ENCODE data around the gene NOL9. TPM values are rescaled to one million over a fixed set of nuclear protein-coding genes. Genes with fewer than 3 reads are reported as not detected.
A peak's percentile ranks its signal among the peaks of the same experiment; 100 is the strongest.

The NOL9 gene
- polyA plus RNA-seq, 1 donor = 12.6 TPM

DNA sequence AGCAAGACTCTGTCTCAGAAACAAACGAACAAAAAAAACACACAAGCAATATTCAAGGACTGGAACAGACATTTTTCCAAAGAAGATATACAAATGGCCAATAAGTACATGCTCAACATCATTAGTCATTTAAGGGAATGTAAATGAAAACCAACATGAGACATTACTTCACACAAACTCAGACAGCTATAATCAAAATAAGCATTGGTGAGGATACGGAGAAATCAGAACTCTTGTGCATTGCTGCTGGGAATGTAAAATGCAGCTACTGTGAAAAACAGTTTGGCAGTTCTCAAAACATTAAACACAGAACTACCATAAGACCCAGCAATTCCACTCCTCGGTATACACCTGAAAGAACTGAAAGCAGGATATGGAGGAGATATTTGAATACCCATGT, 15.4 kb downstream of the NOL9 start:
- peaks cover 39% of the 10 kb centered on the region for H3K36me3 ChIP-seq (ENCODE audit: control insufficient read depth, insufficient read depth, low read length)
- no CpG with 5 or more reads among the region's 3 CpGs for WGBS (ENCODE audit: insufficient coverage, low lambda C conversion rate)
- H3K9me3 ChIP-seq (ENCODE audit: control insufficient read depth, low read depth, low read length) = no peaks in the 10 kb centered on the region

DNA sequence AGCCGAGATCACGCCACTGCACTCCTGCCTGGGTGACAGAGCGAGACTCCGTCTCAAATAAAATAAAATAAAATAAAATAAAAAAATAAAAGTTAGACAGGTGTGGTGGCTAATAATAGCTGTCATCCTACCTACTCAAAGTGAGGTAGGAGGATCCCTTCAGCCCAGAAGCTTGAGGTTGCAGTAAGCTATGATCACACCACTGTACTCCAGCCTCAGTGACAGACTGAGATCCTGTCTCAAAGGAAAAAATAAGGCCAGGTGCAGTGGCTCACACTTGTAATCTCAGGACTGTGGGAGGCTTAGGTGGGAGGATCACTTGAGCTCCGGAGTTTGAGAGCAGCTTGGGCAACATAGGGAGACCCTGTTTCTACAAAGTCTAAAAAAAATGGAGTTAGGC, 18.0 kb downstream of the NOL9 start:
- DNase-seq = no peak
- Histone ChIP-seq H3K9me3 (ENCODE audit: control insufficient read depth, low read depth, low read length) (no peaks in the 10 kb centered on the region), H3K27me3 (ENCODE audit: control insufficient read depth, insufficient read depth, low read length) (no peaks in the 10 kb centered on the region), H3K27ac (ENCODE audit: low read length) (no peak overlapping the region), H3K4me3 (ENCODE audit: low read length) (no peak overlapping the region), H3K4me1 (ENCODE audit: control insufficient read depth, insufficient read depth, low read length) (no peaks in the 10 kb centered on the region), H3K36me3 (ENCODE audit: control insufficient read depth, insufficient read depth, low read length) (peaks cover 50% of the 10 kb centered on the region)
- WGBS (ENCODE audit: insufficient coverage, low lambda C conversion rate) = no CpG with 5 or more reads among the region's 5 CpGs

More for the DNA sequence above, 15.4 kb downstream of the NOL9 start:
- H3K27me3 ChIP-seq (ENCODE audit: control insufficient read depth, insufficient read depth, low read length) = no peaks in the 10 kb centered on the region
- DNase-seq = no peak
- H3K4me3 ChIP-seq (ENCODE audit: low read length) = no peak overlapping the region
- no peak overlapping the region for H3K27ac ChIP-seq (ENCODE audit: low read length)
- no peaks in the 10 kb centered on the region for H3K4me1 ChIP-seq (ENCODE audit: control insufficient read depth, insufficient read depth, low read length)

DNA sequence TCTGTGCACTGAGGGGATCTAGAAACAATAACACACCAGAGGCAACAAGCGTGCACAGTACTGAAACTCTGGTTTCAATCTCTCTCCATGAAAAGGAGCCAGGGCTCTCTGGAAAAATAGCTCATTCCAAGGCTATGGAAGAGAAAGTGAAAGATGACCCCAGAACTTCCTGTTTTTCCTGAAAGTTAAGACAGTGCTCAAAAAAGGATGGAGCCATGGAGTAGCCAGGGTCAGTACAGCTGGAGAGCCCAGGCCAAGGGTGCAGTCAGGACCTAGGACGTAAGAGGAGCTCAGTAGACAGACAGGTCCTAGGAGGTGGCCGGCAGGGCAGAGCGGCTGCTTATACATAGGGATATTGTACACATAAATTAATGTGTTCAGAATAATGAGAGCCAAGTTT, 19.1 kb downstream of the NOL9 start:
- Histone ChIP-seq H3K4me3 (ENCODE audit: low read length) (no peak overlapping the region), H3K4me1 (ENCODE audit: control insufficient read depth, insufficient read depth, low read length) (no peaks in the 10 kb centered on the region), H3K27ac (ENCODE audit: low read length) (no peak overlapping the region), H3K36me3 (ENCODE audit: control insufficient read depth, insufficient read depth, low read length) (peaks cover 50% of the 10 kb centered on the region), H3K9me3 (ENCODE audit: control insufficient read depth, low read depth, low read length) (no peaks in the 10 kb centered on the region), H3K27me3 (ENCODE audit: control insufficient read depth, insufficient read depth, low read length) (no peaks in the 10 kb centered on the region)
- no CpG with 5 or more reads among the region's 4 CpGs for WGBS (ENCODE audit: insufficient coverage, low lambda C conversion rate)
- no peak for DNase-seq

DNA sequence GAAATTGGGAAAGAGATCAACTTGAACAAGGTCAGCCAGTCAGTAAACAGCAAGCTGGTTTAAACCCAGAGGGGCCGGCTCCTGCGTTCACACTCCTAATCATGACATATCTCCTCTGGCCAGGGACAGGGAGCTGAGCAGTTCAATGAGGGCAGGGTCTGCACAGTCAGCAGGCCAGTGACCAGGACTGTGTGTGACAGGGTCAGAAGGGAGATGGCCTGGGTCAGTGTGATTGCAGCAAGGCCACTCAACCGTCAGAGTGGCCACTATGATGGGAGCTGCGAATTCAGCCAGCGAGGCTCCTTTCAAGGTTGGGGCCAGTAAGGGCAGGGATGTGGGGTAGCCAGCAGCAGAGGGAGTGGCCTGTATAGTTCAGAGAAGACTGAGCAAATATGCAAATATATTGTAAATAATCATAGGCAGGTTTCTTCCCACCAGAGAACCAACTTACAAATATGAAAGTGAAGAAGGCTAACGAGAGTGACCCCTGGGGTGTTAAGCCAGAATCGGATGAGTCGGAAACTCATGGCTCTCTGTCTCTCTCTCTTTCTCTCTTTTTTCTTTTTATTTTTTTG, 20.0 kb downstream of the NOL9 start:
- Histone ChIP-seq H3K4me3 (ENCODE audit: low read length) (no peak overlapping the region), H3K27me3 (ENCODE audit: control insufficient read depth, insufficient read depth, low read length) (no peaks in the 10 kb centered on the region), H3K4me1 (ENCODE audit: control insufficient read depth, insufficient read depth, low read length) (no peaks in the 10 kb centered on the region), H3K27ac (ENCODE audit: low read length) (no peak overlapping the region), H3K36me3 (ENCODE audit: control insufficient read depth, insufficient read depth, low read length) (peaks cover 48% of the 10 kb centered on the region), H3K9me3 (ENCODE audit: control insufficient read depth, low read depth, low read length) (no peaks in the 10 kb centered on the region)
- 80% methylated on average over 1 of the region's 8 CpGs for WGBS (ENCODE audit: insufficient coverage, low lambda C conversion rate)
- DNase-seq = no peak

DNA sequence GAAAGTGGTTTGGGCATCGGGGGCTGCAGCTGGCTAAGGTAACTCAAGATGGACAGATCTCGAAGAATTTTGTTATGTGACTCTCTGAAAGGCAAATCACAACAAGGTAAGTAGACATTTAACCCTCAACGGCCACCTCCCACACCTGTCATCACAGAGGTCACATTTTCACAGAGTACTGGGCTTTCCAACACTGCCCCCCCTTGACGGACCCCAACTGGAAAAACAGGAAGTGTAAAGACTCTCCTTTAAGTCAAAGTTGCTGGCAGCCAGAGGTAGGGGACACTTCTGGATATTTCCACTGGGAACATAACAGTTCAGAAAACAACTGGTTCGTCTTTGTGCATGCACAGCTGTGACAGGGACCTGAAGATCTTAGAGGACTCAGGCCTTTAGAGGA, 22.3 kb downstream of the NOL9 start:
- no CpG with 5 or more reads among the region's 5 CpGs for WGBS (ENCODE audit: insufficient coverage, low lambda C conversion rate)
- H3K36me3 ChIP-seq (ENCODE audit: control insufficient read depth, insufficient read depth, low read length) = peaks cover 60% of the 10 kb centered on the region
- no peak overlapping the region for H3K4me3 ChIP-seq (ENCODE audit: low read length)
- DNase-seq = no peak
- no peaks in the 10 kb centered on the region for H3K4me1 ChIP-seq (ENCODE audit: control insufficient read depth, insufficient read depth, low read length)
- H3K27ac ChIP-seq (ENCODE audit: low read length) = no peak overlapping the region
- no peaks in the 10 kb centered on the region for H3K9me3 ChIP-seq (ENCODE audit: control insufficient read depth, low read depth, low read length)
- no peaks in the 10 kb centered on the region for H3K27me3 ChIP-seq (ENCODE audit: control insufficient read depth, insufficient read depth, low read length)

DNA sequence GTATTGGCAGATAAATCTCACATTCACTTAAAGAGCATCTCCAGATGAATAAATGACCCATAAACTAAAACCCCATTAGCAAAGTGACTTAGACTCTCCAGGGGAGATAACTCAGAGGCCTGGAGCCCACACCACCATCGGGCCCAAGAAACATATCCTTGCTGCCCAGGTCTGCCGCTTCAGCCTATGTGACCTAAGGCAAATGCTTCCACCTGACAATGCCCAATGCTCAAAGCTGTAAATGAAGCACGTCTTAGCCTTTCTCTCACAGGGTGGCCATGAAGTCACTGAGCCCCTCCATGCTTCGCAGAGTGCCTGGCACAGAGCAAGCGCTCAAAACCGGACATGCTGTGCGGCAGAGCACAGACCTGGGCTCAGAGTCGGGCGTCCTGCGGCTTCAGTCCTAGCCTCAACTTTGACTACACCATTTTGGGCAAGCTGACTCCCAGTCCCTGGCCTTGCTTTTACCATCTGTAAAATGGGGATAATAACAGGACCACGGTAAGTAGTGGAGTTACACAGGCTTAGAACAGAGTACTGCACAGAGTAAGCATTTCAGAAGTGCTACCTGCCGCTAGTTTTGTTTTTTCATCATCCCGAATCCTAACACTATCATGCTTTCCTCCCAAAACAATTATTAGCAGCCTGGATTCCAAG, 23.7 kb downstream of the NOL9 start:
- Histone ChIP-seq H3K27ac (ENCODE audit: low read length) (no peak overlapping the region), H3K36me3 (ENCODE audit: control insufficient read depth, insufficient read depth, low read length) (peaks cover 66% of the 10 kb centered on the region), H3K4me1 (ENCODE audit: control insufficient read depth, insufficient read depth, low read length) (no peaks in the 10 kb centered on the region), H3K27me3 (ENCODE audit: control insufficient read depth, insufficient read depth, low read length) (no peaks in the 10 kb centered on the region), H3K4me3 (ENCODE audit: low read length) (no peak overlapping the region), H3K9me3 (ENCODE audit: control insufficient read depth, low read depth, low read length) (no peaks in the 10 kb centered on the region)
- no peak for DNase-seq
- WGBS (ENCODE audit: insufficient coverage, low lambda C conversion rate) = no CpG with 5 or more reads among the region's 13 CpGs

DNA sequence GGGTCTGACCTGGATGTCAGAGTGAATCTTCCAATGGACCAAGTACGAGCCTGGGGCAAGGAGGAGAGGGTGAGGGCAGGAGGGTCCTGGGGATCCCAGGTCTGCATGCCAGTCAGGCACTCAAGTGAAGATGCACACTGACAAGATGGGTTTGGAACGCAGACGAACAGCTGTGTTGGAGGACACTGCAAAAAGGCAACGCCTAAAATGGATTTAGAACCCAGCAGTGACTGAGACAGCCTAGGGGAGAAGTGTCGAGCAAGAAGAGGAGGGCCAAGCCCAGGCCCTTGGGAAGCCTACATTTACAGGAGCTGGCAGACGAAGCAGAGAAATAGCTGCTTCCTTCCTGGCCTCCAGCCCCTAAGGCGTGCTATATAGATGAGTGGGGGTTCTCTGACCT, 25.8 kb downstream of the NOL9 start:
- Histone ChIP-seq H3K9me3 (ENCODE audit: control insufficient read depth, low read depth, low read length) (no peaks in the 10 kb centered on the region), H3K27me3 (ENCODE audit: control insufficient read depth, insufficient read depth, low read length) (no peaks in the 10 kb centered on the region), H3K4me3 (ENCODE audit: low read length) (no peak overlapping the region), H3K36me3 (ENCODE audit: control insufficient read depth, insufficient read depth, low read length) (peaks cover 63% of the 10 kb centered on the region), H3K27ac (ENCODE audit: low read length) (no peak overlapping the region), H3K4me1 (ENCODE audit: control insufficient read depth, insufficient read depth, low read length) (no peaks in the 10 kb centered on the region)
- no CpG with 5 or more reads among the region's 7 CpGs for WGBS (ENCODE audit: insufficient coverage, low lambda C conversion rate)
- DNase-seq = no peak

DNA sequence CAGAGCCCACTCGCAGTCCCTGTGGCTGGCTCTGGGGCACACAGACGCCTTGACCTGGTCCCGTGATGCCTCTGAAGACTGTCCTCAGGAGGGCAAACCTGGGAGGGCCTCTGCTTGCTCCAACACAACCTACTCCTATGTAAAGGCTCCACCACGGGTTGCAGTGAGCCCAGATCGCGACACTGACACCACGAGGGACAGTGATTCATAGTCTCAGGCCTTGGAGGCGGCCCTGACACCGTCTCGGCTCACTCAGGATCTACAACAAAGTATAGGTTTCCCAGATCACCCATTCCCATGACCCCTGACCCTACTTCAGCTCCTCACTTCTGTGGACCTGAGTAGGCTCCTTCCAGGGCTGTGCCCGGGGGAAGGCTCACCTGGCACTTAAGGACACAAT, 28.0 kb downstream of the NOL9 start:
- H3K36me3 ChIP-seq (ENCODE audit: control insufficient read depth, insufficient read depth, low read length) = peaks cover 42% of the 10 kb centered on the region
- no peak for DNase-seq
- WGBS (ENCODE audit: insufficient coverage, low lambda C conversion rate) = no CpG with 5 or more reads among the region's 11 CpGs
- H3K27me3 ChIP-seq (ENCODE audit: control insufficient read depth, insufficient read depth, low read length) = no peaks in the 10 kb centered on the region
- no peak overlapping the region for H3K4me3 ChIP-seq (ENCODE audit: low read length)
- H3K27ac ChIP-seq (ENCODE audit: low read length) = no peak overlapping the region
- no peaks in the 10 kb centered on the region for H3K4me1 ChIP-seq (ENCODE audit: control insufficient read depth, insufficient read depth, low read length)
- no peaks in the 10 kb centered on the region for H3K9me3 ChIP-seq (ENCODE audit: control insufficient read depth, low read depth, low read length)

DNA sequence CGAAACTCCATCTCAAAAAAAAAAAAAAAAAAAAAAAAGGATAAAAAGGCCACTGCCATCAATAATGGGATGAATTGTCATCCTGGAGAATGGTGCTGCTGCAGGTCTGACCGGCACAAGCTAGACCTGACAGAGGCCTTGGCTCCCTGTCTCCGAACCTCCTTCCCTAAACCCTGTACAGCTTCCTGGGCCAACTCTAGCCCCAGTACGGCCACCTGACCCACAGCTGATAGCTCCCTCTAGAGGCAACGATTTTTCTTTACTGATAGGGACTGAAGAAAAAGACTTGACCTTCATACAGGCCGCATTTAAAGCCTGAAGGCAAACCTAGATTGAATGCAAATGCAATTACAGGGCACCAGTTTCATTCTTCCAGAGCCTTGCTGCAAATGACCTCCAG, 30.7 kb downstream of the NOL9 start:
- Histone ChIP-seq H3K9me3 (ENCODE audit: control insufficient read depth, low read depth, low read length) (no peaks in the 10 kb centered on the region), H3K36me3 (ENCODE audit: control insufficient read depth, insufficient read depth, low read length) (peaks cover 29% of the 10 kb centered on the region), H3K4me3 (ENCODE audit: low read length) (no peak overlapping the region), H3K27me3 (ENCODE audit: control insufficient read depth, insufficient read depth, low read length) (no peaks in the 10 kb centered on the region), H3K4me1 (ENCODE audit: control insufficient read depth, insufficient read depth, low read length) (no peaks in the 10 kb centered on the region), H3K27ac (ENCODE audit: low read length) (no peak overlapping the region)
- peak in 1 of 2 donors; percentile 39 for DNase-seq
- WGBS (ENCODE audit: insufficient coverage, low lambda C conversion rate) = no CpG with 5 or more reads among the region's 6 CpGs

DNA sequence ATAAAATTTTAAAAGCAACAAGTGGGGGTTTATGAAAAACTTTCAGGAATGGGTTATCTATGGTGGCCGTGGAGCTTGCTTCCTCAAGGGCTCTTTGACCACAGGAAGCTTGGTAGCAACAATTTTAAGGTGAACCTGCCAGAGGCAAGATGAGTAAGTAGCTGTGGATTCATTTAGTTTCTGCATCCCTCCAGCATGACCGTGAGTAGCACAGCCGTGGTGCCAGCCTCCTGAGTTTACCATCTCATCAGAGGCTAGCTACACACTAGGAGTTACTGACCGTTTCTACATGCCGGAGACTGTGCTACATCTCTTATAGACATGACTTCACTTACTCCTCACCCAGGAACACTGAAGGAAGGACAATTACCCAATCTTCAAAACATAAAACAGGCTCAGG, 32.8 kb downstream of the NOL9 start:
- H3K9me3 ChIP-seq (ENCODE audit: control insufficient read depth, low read depth, low read length) = no peaks in the 10 kb centered on the region
- H3K4me1 ChIP-seq (ENCODE audit: control insufficient read depth, insufficient read depth, low read length) = no peaks in the 10 kb centered on the region
- no peaks in the 10 kb centered on the region for H3K27me3 ChIP-seq (ENCODE audit: control insufficient read depth, insufficient read depth, low read length)
- no peak for DNase-seq
- no CpG with 5 or more reads among the region's 5 CpGs for WGBS (ENCODE audit: insufficient coverage, low lambda C conversion rate)
- H3K36me3 ChIP-seq (ENCODE audit: control insufficient read depth, insufficient read depth, low read length) = peaks cover 18% of the 10 kb centered on the region
- H3K4me3 ChIP-seq (ENCODE audit: low read length) = no peak overlapping the region
- H3K27ac ChIP-seq (ENCODE audit: low read length) = no peak overlapping the region
